ENCODE data around the gene SYNE4.
"Not testable (repeated sequence)": the region's sequence is repeated elsewhere in the genome, so short reads cannot be mapped to it uniquely, and the experiment has no call there.

The SYNE4 gene

GRCh38 chr19:36008336-36008978, at the start of gene SYNE4:
SYNE4 (minus strand) TSS chr19:36008813; CDS start chr19:36008681, 132 bp downstream.
- no peak for DNase-seq

- DNase-seq: peak; percentile 98
Observed at GRCh38 chr19:36054733-36055686, 46.4 kb upstream of the SYNE4 start, which contains the start of gene WDR62. WDR62 (plus strand) TSS chr19:36054897; CDS start chr19:36054972, 75 bp downstream.

- peak; percentile 99 for DNase-seq
Observed at GRCh38 chr19:36054119-36054732, 45.6 kb upstream of the SYNE4 start, which contains the start of gene THAP8. THAP8 (minus strand) TSS chr19:36054285; CDS start chr19:36054217, 68 bp downstream.

- no peak for DNase-seq
Observed at GRCh38 chr19:36051637-36052036, 43.0 kb upstream of the SYNE4 start.

GRCh38 chr19:36051236-36051635, 42.6 kb upstream of the SYNE4 start:
- DNase-seq: no peak

GRCh38 chr19:36049080-36049698, 40.6 kb upstream of the SYNE4 start:
- no peak for DNase-seq

- DNase-seq: no peak
Observed at GRCh38 chr19:36047835-36048234, 39.2 kb upstream of the SYNE4 start.

- no peak for DNase-seq
Observed at GRCh38 chr19:36046443-36047050, 37.9 kb upstream of the SYNE4 start.

GRCh38 chr19:36043952-36044351, 35.3 kb upstream of the SYNE4 start:
- no peak for DNase-seq

GRCh38 chr19:36041831-36042230, 33.2 kb upstream of the SYNE4 start:
- no peak for DNase-seq

- DNase-seq: not testable (repeated sequence)
Observed at GRCh38 chr19:36041092-36041491, 32.5 kb upstream of the SYNE4 start.

GRCh38 chr19:36040495-36040894, 31.9 kb upstream of the SYNE4 start:
- DNase-seq: no peak

GRCh38 chr19:36032251-36033104, 23.9 kb upstream of the SYNE4 start, which contains the start of gene CLIP3:
CLIP3 (minus strand) TSS chr19:36032873; CDS start chr19:36032357, 516 bp downstream.
- peak; percentile 56 for DNase-seq

- no peak for DNase-seq
Observed at GRCh38 chr19:36031308-36031707, 22.7 kb upstream of the SYNE4 start.

- no peak for DNase-seq
Observed at GRCh38 chr19:36030264-36031148, 21.9 kb upstream of the SYNE4 start.

GRCh38 chr19:36028313-36029041, 19.9 kb upstream of the SYNE4 start:
- DNase-seq: no peak

GRCh38 chr19:36027696-36028095, 19.1 kb upstream of the SYNE4 start:
- no peak for DNase-seq

- DNase-seq: no peak
Observed at GRCh38 chr19:36026091-36026876, 17.7 kb upstream of the SYNE4 start.

- no peak for DNase-seq
Observed at GRCh38 chr19:36025541-36025940, 16.9 kb upstream of the SYNE4 start.

Measured in T1000 (cell line).